Vagina (tissue), 2 donors: Measurements from ENCODE around the gene PCBD2. TPM values are rescaled to one million over a fixed set of nuclear protein-coding genes. Genes with fewer than 3 reads are reported as not detected.

Experiments used
- DNase-seq, 2 donors: peaks; one replicate each; pipeline ENCODE4 v3.0.0-alpha.2; 2017; ENCODE audit errors: extremely low spot score in 2 of 2
- H3K27ac ChIP-seq: fragments of 200-600 bp; sonication (generic); one replicate; pipeline ENCODE4 v1.5.1; 2019
- H3K27me3 ChIP-seq: fragments of 200-600 bp; sonication (generic); one replicate; pipeline ENCODE4 v1.5.1; 2019
- H3K36me3 ChIP-seq, 2 donors: fragments of 200-600 bp; sonication (generic); one replicate each; pipeline ENCODE4 v1.5.1; 2017 to 2019
- H3K4me1 ChIP-seq: fragments of 200-600 bp; sonication (generic); one replicate; pipeline ENCODE4 v1.5.1; 2019
- H3K4me3 ChIP-seq, 2 donors: fragments of 200-600 bp; sonication (generic); 1 replicate in 1 of 2; 2 replicates in 1 of 2; pipeline ENCODE4 v1.5.1; 2016 to 2019
- H3K9me3 ChIP-seq: fragments of 200-600 bp; sonication (generic); one replicate; pipeline ENCODE4 v1.5.1; 2019
- POLR2A ChIP-seq, 2 donors: fragments of 450-650 bp; IDR thresholded peaks; one replicate each; pipeline ENCODE4 v1.6.1; 2017; ENCODE audit warnings: antibody characterized with exemption in 2 of 2, mild to moderate bottlenecking in 2 of 2, moderate library complexity in 2 of 2
- POLR2AphosphoS5 ChIP-seq, 2 donors: sonication (generic); formaldehyde crosslinking; IDR thresholded peaks; one replicate each; pipeline ENCODE4 v1.9.0; 2017; ENCODE audit warnings: antibody characterized with exemption in 2 of 2, mild to moderate bottlenecking in 2 of 2, low read depth in 1 of 2; ENCODE audit not compliant: insufficient read depth in 1 of 2
- intact Hi-C: fragments of 100-400 bp; cut with DNase I; formaldehyde crosslinking; loops from one replicate; pipeline ENCODE4 v1.15.1; 2023
- total RNA-seq: library from RNA; depleted of rRNA; stranded (reverse); fragments of >200 nt; gene quantifications from one replicate; pipeline ENCODE4 v1.2.3, GENCODE V29; 2016
- TF ChIP-seq, protein P1 (sequence below), 3 experiments: fragments of 450-650 bp in 2 of 3; fragments of 200-600 bp in 1 of 3; sonication (generic) in 1 of 3; IDR thresholded peaks; one replicate each; pipeline ENCODE4 v1.5.1; 2017 to 2019; ENCODE audit warnings: antibody characterized with exemption in 3 of 3, mild to moderate bottlenecking in 2 of 3, moderate library complexity in 2 of 3

PCBD2 gene
- total RNA-seq, 1 donor from 2014 or later, result 6.1 TPM

- H3K36me3 ChIP-seq, result peaks cover 0 to 11% of the 10 kb centered on the region in 2 donors
- no peak overlapping the region for H3K4me3 ChIP-seq
- intact Hi-C loops, result no loop called here
- no peak overlapping the region for H3K27ac ChIP-seq
- no peaks in the 10 kb centered on the region for H3K9me3 ChIP-seq
- peak in 1 of 2 donors; percentile 49 for DNase-seq
- TF ChIP-seq POLR2AphosphoS5 (IDR thresholded peaks at IDR 0.05; ENCODE audit: insufficient read depth in 1 of 2, low read depth in 1 of 2), result no peak
- TF ChIP-seq, protein P1, sequence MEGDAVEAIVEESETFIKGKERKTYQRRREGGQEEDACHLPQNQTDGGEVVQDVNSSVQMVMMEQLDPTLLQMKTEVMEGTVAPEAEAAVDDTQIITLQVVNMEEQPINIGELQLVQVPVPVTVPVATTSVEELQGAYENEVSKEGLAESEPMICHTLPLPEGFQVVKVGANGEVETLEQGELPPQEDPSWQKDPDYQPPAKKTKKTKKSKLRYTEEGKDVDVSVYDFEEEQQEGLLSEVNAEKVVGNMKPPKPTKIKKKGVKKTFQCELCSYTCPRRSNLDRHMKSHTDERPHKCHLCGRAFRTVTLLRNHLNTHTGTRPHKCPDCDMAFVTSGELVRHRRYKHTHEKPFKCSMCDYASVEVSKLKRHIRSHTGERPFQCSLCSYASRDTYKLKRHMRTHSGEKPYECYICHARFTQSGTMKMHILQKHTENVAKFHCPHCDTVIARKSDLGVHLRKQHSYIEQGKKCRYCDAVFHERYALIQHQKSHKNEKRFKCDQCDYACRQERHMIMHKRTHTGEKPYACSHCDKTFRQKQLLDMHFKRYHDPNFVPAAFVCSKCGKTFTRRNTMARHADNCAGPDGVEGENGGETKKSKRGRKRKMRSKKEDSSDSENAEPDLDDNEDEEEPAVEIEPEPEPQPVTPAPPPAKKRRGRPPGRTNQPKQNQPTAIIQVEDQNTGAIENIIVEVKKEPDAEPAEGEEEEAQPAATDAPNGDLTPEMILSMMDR (IDR thresholded peaks at IDR 0.05), result no peak
- TF ChIP-seq POLR2A (IDR thresholded peaks at IDR 0.05), result no peak
- no peaks in the 10 kb centered on the region for H3K4me1 ChIP-seq
- H3K27me3 ChIP-seq, result no peaks in the 10 kb centered on the region
These were observed 12.3 kb downstream of the PCBD2 start for GRCh38 chr5:134917070-134917815.

DNA sequence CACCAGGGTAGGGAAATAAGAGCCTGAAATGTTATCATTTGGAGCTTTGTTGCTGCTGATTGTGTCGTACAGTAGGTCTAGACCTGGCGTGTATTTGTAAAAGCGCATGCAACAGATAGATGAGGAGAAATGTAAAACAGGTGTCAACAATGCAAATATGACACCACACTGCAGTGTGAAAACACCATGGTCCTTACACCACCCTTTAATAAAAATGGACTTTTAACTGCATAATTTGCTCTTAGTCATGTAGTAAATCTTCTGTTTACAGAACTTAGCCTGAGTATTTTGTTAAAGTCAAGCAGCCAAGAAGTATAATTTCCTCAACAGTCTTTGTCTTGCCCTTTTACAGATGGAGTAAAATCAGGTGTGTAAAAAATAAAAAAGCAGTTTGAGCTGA, 13.9 kb downstream of the PCBD2 start:
- Histone ChIP-seq H3K4me1 (no peaks in the 10 kb centered on the region), H3K27me3 (no peaks in the 10 kb centered on the region), H3K4me3 (no peak overlapping the region), H3K36me3 (peaks cover 0 to 11% of the 10 kb centered on the region in 2 donors), H3K9me3 (no peaks in the 10 kb centered on the region), H3K27ac (no peak overlapping the region)
- TF ChIP-seq, protein P1 (IDR thresholded peaks at IDR 0.05), result no peak
- TF ChIP-seq POLR2A (IDR thresholded peaks at IDR 0.05) (no peak), POLR2AphosphoS5 (IDR thresholded peaks at IDR 0.05; ENCODE audit: insufficient read depth in 1 of 2, low read depth in 1 of 2) (no peak)
- intact Hi-C loops, result no loop called here
- no peak for DNase-seq

GRCh38 chr5:134920848-134921575, 16.1 kb downstream of the PCBD2 start:
- TF ChIP-seq POLR2AphosphoS5 (IDR thresholded peaks at IDR 0.05; ENCODE audit: insufficient read depth in 1 of 2, low read depth in 1 of 2) (no peak), POLR2A (IDR thresholded peaks at IDR 0.05) (no peak)
- TF ChIP-seq, protein P1 (IDR thresholded peaks at IDR 0.05), result no peak
- intact Hi-C loops, result no loop called here
- Histone ChIP-seq H3K4me3 (no peak overlapping the region), H3K4me1 (no peaks in the 10 kb centered on the region), H3K27me3 (no peaks in the 10 kb centered on the region), H3K36me3 (no peaks in the 10 kb centered on the region), H3K27ac (no peak overlapping the region), H3K9me3 (no peaks in the 10 kb centered on the region)
- DNase-seq, result peak in 1 of 2 donors; percentile 34

DNA sequence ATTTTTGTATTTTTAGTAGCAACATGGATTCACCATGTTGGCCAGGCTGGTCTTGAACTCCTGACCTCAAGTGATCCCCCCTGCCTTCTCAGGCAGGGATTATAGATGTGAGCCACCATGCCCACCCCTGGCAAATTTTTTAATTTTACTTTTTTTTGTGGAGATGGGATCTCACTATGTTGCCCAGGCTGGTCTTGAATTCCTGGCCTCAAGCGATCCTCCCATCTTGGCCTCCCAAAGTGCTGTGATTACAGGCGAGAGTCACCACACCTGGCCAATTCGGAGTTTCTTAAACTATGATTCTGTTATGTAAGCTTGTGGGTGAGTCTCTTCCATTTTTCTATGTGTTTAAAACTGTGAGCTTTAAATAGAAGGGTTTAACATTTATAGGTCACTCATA, 27.6 kb downstream of the PCBD2 start:
- Histone ChIP-seq H3K4me3 (no peak overlapping the region), H3K9me3 (no peaks in the 10 kb centered on the region), H3K27ac (no peak overlapping the region), H3K4me1 (no peaks in the 10 kb centered on the region), H3K36me3 (peaks cover 0 to 20% of the 10 kb centered on the region in 2 donors), H3K27me3 (no peaks in the 10 kb centered on the region)
- DNase-seq, result no peak
- TF ChIP-seq POLR2A (IDR thresholded peaks at IDR 0.05), result no peak
- no peak for TF ChIP-seq POLR2AphosphoS5 (IDR thresholded peaks at IDR 0.05; ENCODE audit: insufficient read depth in 1 of 2, low read depth in 1 of 2)
- TF ChIP-seq, protein P1 (IDR thresholded peaks at IDR 0.05), result no peak
- intact Hi-C loops, result no loop called here

DNA sequence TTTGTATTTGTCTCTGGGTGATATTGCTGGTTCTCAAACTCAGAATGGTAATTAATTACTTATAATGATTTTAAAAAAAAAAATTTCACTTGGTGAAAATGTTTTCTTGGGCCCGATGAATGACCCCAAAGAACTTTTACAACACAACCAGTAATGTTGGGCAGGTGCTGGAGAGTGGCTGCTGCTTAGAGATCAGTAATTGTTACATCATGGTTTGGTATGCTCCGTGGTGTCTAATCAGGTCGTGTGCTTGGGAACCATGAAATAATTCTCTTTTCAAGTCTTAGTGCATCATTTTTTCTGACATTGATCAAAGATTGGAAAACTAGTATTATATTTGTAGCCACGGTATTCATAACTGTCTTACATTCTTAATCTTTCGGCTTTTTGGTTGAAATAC, 29.3 kb downstream of the PCBD2 start:
- no peaks in the 10 kb centered on the region for H3K4me1 ChIP-seq
- intact Hi-C loops, result no loop called here
- no peak overlapping the region for H3K4me3 ChIP-seq
- no peak for DNase-seq
- peaks cover 0 to 20% of the 10 kb centered on the region in 2 donors for H3K36me3 ChIP-seq
- H3K9me3 ChIP-seq, result no peaks in the 10 kb centered on the region
- no peak overlapping the region for H3K27ac ChIP-seq
- no peak for TF ChIP-seq POLR2A (IDR thresholded peaks at IDR 0.05)
- TF ChIP-seq, protein P1 (IDR thresholded peaks at IDR 0.05), result no peak
- no peak for TF ChIP-seq POLR2AphosphoS5 (IDR thresholded peaks at IDR 0.05; ENCODE audit: insufficient read depth in 1 of 2, low read depth in 1 of 2)
- H3K27me3 ChIP-seq, result no peaks in the 10 kb centered on the region
